IPS-18a (cell line): Measurements from ENCODE around the gene ARL3.
"Not testable (repeated sequence)": the region's sequence is repeated elsewhere in the genome, so short reads cannot be mapped to it uniquely, and the experiment has no call there.

Source experiments
- H3K27ac ChIP-seq: one replicate; pipeline ENCODE4 v1.5.1; 2013; ENCODE audit warnings: low read length
- H3K27me3 ChIP-seq: one replicate; pipeline ENCODE4 v1.6.1; 2013; ENCODE audit warnings: mild to moderate bottlenecking, low read length; ENCODE audit not compliant: control insufficient read depth, insufficient read depth
- H3K36me3 ChIP-seq: one replicate; pipeline ENCODE4 v1.6.1; 2013; ENCODE audit warnings: low read depth, low read length; ENCODE audit not compliant: control insufficient read depth
- H3K4me1 ChIP-seq: one replicate; pipeline ENCODE4 v1.6.1; 2013; ENCODE audit warnings: low read depth, low read length; ENCODE audit not compliant: control insufficient read depth
- H3K4me3 ChIP-seq: one replicate; pipeline ENCODE4 v1.5.1; 2013; ENCODE audit warnings: low read length
- H3K9ac ChIP-seq: one replicate; pipeline ENCODE4 v1.6.1; 2013; ENCODE audit warnings: mild to moderate bottlenecking, low read length, moderate library complexity
- H3K9me3 ChIP-seq: one replicate; pipeline ENCODE4 v1.6.1; 2013; ENCODE audit warnings: low read depth, low read length; ENCODE audit not compliant: control insufficient read depth

Gene ARL3

GRCh38 chr10:102731222-102731800 lies 17.1 kb upstream of the ARL3 start:
- no peak overlapping the region for H3K4me3 ChIP-seq
- no peak overlapping the region for H3K27ac ChIP-seq
- H3K27me3 ChIP-seq = no peaks in the 10 kb centered on the region
- H3K9ac ChIP-seq = no peak overlapping the region
- H3K36me3 ChIP-seq = peaks cover 62% of the 10 kb centered on the region
- H3K4me1 ChIP-seq = no peaks in the 10 kb centered on the region
- H3K9me3 ChIP-seq = no peaks in the 10 kb centered on the region

DNA sequence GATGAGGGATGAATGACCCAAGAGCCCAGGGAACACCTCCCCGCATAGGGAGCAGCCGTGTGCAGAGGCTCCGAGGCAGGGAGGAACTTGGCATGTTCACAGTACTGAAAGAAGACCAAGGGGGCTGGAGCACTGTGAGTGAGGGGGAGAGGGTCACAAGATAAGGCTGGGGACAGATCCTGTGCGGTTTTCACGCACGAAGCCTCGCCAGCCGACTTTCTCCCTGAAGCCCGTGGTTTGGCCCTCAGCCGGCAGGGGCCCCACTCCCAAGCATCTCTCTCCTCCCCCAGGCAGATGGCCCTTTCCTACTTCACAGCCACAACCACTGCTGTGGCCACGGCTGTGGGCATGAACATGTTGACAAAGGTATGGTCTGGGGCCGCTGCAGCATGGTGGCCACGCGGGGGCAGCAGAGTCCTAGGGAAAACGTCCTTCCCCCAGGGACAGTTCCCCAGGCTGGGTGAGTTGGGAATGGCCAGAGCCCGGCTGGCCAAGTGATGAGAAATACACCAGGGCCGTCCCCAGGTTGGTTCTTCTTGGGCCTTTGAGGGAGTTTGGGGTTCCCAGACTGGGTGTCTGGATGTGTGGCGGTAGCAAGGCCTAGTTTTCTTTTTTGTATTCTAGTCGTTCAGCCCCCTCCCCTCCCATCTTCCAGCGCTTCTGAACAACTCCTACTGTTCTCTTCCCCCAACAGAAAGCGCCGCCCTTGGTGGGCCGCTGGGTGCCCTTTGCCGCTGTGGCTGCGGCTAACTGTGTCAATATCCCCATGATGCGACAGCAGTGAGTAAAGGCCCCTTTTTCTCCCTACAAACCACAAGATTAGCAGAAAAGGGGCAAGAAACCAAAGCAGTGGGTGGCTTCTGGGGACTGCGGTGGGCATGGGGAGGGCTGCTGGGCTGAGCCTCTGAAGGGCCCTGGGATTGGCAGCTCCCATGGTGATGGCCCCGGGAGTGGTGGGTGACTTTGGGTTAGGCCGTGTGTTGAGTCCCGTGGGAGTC lies 15.1 kb upstream of the ARL3 start:
- Histone ChIP-seq H3K9me3 (no peaks in the 10 kb centered on the region), H3K27me3 (no peaks in the 10 kb centered on the region), H3K4me1 (no peaks in the 10 kb centered on the region), H3K36me3 (peaks cover 54% of the 10 kb centered on the region), H3K4me3 (no peak overlapping the region), H3K9ac (no peak overlapping the region), H3K27ac (no peak overlapping the region)

DNA sequence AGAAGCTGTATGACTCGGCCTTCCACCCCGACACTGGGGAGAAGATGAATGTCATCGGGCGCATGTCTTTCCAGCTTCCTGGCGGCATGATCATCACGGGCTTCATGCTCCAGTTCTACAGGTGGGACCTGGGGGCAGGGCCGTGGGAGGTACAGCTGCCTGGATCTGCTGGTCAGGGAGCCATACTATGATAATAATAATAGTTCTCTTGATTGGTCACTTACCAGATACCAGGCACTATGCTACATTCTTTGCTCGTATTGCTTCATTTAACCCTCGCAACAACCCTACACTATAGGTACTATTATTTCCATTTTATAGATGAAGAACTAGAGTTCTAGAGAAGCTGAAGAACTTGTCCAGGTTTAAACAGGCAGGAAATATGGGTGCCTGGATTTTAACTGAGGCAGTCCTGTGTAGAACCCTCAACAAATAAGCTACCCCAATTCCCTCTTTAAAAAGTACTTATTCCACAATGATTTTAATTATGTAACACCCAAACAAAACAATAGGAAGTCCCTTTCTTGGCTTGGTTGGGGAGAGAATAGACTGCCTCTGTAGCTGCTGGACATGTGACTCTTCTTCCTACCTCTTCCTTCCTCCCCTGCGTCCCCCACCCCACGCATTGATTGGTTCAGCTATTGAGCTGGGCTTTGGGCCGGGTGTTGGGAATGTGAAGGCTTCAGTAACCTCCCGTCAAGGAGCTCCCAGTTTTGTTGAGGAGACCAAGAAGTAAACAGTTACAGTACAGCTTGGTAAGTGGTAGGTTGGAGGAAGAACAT lies 13.0 kb upstream of the ARL3 start:
- no peaks in the 10 kb centered on the region for H3K27me3 ChIP-seq
- no peak overlapping the region for H3K27ac ChIP-seq
- H3K9ac ChIP-seq = no peak overlapping the region
- peaks cover 37% of the 10 kb centered on the region for H3K36me3 ChIP-seq
- H3K4me3 ChIP-seq = no peak overlapping the region
- no peaks in the 10 kb centered on the region for H3K4me1 ChIP-seq
- H3K9me3 ChIP-seq = no peaks in the 10 kb centered on the region

GRCh38 chr10:102726274-102726673 lies 12.1 kb upstream of the ARL3 start:
- Histone ChIP-seq H3K9me3 (no peaks in the 10 kb centered on the region), H3K27me3 (no peaks in the 10 kb centered on the region), H3K27ac (no peak overlapping the region), H3K36me3 (peaks cover 28% of the 10 kb centered on the region), H3K4me1 (no peaks in the 10 kb centered on the region), H3K9ac (no peak overlapping the region), H3K4me3 (no peak overlapping the region)

- Histone ChIP-seq H3K9ac (no peak overlapping the region), H3K36me3 (peaks cover 27% of the 10 kb centered on the region), H3K4me1 (no peaks in the 10 kb centered on the region), H3K27ac (no peak overlapping the region), H3K27me3 (no peaks in the 10 kb centered on the region), H3K9me3 (no peaks in the 10 kb centered on the region), H3K4me3 (no peak overlapping the region)
Observed at GRCh38 chr10:102723989-102724388, 9.8 kb upstream of the ARL3 start.

GRCh38 chr10:102721954-102722353 lies 7.8 kb upstream of the ARL3 start:
- no peaks in the 10 kb centered on the region for H3K9me3 ChIP-seq
- H3K36me3 ChIP-seq = peaks cover 12% of the 10 kb centered on the region
- no peak overlapping the region for H3K27ac ChIP-seq
- no peak overlapping the region for H3K9ac ChIP-seq
- H3K4me3 ChIP-seq = no peak overlapping the region
- peaks cover 12% of the 10 kb centered on the region for H3K4me1 ChIP-seq
- H3K27me3 ChIP-seq = no peaks in the 10 kb centered on the region

DNA sequence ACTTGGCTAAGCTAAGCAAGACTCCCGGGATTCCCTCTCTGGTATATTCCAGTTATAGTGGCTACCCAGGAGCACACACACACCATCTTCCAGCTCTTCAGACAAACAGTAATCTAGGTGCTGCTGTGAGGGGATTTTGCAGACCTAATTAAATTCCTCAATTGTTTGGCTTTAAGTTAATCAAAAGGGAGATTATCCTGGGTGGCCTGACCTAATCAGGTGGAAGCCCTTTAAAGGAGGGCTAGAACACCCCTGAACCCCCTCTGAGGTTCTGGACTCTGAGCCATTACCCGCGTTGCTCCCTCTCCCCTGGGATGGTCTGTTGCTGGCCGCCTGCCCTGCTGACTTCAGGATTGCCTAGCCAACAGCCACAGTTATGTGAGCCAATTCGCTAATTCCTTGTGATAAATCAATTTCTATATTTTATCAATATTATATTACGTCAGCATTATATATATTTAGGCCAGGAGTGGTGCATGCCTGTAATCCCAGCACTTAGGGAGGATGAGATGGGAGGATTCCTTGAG lies 6.6 kb upstream of the ARL3 start:
- Histone ChIP-seq H3K27ac (no peak overlapping the region), H3K36me3 (peaks cover 5% of the 10 kb centered on the region), H3K9ac (no peak overlapping the region)

GRCh38 chr10:102720337-102720736 lies 6.1 kb upstream of the ARL3 start:
- Histone ChIP-seq H3K9me3 (no peaks in the 10 kb centered on the region), H3K36me3 (peaks cover 5% of the 10 kb centered on the region), H3K9ac (no peak overlapping the region), H3K27ac (no peak overlapping the region), H3K4me1 (peaks cover 12% of the 10 kb centered on the region), H3K4me3 (no peak overlapping the region), H3K27me3 (no peaks in the 10 kb centered on the region)

More for the DNA sequence above, 6.6 kb upstream of the ARL3 start:
- H3K4me3 ChIP-seq = no peak overlapping the region
- H3K9me3 ChIP-seq = no peaks in the 10 kb centered on the region
- peaks cover 12% of the 10 kb centered on the region for H3K4me1 ChIP-seq
- H3K27me3 ChIP-seq = no peaks in the 10 kb centered on the region

DNA sequence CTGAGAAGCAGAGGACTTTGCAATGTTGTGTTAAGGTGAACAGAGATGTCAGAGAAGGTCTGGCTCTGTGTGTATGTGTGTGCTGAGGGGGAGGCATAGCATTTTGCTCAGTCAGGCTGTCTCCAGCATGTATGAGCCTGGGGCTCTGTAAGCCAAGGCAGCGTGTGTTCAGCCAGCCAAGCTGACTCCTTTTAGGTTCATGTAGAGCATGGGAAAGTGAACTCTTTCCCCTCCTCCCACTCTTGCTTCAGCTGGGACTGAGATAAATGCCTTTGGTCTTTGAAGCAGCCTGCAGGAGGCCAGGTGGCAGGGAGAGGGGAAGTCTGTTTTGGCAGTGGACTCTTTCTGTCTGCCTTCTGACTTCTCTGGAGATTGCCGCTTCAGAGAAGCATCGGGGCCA lies 4.0 kb upstream of the ARL3 start:
- H3K9ac ChIP-seq = no peak overlapping the region
- H3K4me1 ChIP-seq = peaks cover 12% of the 10 kb centered on the region
- no peak overlapping the region for H3K27ac ChIP-seq
- H3K9me3 ChIP-seq = no peaks in the 10 kb centered on the region
- H3K27me3 ChIP-seq = no peaks in the 10 kb centered on the region
- H3K4me3 ChIP-seq = no peak overlapping the region
- peaks cover 5% of the 10 kb centered on the region for H3K36me3 ChIP-seq

- not testable (repeated sequence) for H3K9me3 ChIP-seq, H3K4me3 ChIP-seq, H3K36me3 ChIP-seq, H3K27me3 ChIP-seq, H3K9ac ChIP-seq, H3K27ac ChIP-seq
- peaks cover 12% of the 10 kb centered on the region for H3K4me1 ChIP-seq
Observed at GRCh38 chr10:102716900-102717565, 2.8 kb upstream of the ARL3 start.

DNA sequence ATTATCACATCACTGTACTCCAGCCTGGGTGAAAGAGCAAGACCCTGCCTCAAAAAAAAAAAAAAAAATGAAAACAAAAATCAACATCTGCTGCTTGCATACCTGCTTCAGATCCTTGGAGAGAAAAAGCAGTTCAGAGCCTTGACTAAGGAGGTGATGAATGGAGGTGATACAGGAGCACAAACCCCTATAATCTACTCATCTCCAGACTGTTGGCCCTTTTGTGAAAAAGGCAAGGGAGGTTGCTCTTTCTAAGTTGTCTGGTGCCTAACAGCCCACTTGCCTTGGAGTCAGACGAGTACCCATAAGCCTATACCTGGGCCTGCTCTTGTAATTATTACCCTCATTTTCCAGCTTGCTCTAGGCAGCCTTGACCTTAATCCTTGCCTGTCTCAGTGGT lies 1.7 kb upstream of the ARL3 start:
- peaks cover 12% of the 10 kb centered on the region for H3K4me1 ChIP-seq
- no peaks in the 10 kb centered on the region for H3K9me3 ChIP-seq
- peaks cover 5% of the 10 kb centered on the region for H3K36me3 ChIP-seq
- H3K9ac ChIP-seq = no peak overlapping the region
- no peaks in the 10 kb centered on the region for H3K27me3 ChIP-seq
- H3K27ac ChIP-seq = no peak overlapping the region
- H3K4me3 ChIP-seq = peak overlapping the region; percentile 97
